Gastrocnemius medialis (tissue), 4 donors: ENCODE results near the gene KCNIP1.

Experiments
- POLR2A ChIP-seq, 2 donors: fragments of 450-650 bp; IDR thresholded peaks; one replicate each; pipeline ENCODE4 v1.6.1; 2017; ENCODE audit warnings: antibody characterized with exemption in 2 of 2, mild to moderate bottlenecking in 2 of 2, moderate library complexity in 2 of 2
- TF ChIP-seq, protein P1 (sequence below), 5 experiments: fragments of 450-650 bp in 3 of 5; fragments of 200-600 bp in 2 of 5; sonication (generic) in 2 of 5; IDR thresholded peaks in 4 of 5; conservative IDR thresholded peaks in 1 of 5; 1 replicate in 4 of 5; 2 replicates in 1 of 5; pipeline ENCODE4 v1.5.1; 2016 to 2019; ENCODE audit warnings: antibody characterized with exemption in 5 of 5, mild to moderate bottlenecking in 3 of 5, moderate library complexity in 3 of 5

DNA sequence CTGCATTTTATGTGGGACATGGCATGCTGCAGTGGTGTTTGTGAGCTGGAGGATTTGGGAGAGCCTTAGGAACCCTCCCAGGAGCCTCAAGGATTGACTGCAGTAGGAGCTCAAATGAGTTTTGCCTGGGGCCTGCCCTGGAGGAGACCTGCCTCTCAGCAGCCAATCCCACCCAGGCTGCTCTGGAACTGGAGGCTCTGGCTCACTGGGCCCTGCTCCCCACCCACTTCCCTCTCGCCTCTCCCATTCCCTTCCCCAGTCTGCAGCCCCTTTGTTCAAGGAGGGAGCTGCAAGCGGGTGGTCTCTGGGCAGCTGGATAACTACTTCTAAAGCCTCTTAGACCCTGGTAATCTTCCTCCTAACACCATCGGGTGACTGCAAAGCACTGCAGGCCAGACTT is 24.2 kb downstream of the KCNIP1 start:
- no peak for TF ChIP-seq POLR2A (IDR thresholded peaks at IDR 0.05)
- TF ChIP-seq, protein P1, sequence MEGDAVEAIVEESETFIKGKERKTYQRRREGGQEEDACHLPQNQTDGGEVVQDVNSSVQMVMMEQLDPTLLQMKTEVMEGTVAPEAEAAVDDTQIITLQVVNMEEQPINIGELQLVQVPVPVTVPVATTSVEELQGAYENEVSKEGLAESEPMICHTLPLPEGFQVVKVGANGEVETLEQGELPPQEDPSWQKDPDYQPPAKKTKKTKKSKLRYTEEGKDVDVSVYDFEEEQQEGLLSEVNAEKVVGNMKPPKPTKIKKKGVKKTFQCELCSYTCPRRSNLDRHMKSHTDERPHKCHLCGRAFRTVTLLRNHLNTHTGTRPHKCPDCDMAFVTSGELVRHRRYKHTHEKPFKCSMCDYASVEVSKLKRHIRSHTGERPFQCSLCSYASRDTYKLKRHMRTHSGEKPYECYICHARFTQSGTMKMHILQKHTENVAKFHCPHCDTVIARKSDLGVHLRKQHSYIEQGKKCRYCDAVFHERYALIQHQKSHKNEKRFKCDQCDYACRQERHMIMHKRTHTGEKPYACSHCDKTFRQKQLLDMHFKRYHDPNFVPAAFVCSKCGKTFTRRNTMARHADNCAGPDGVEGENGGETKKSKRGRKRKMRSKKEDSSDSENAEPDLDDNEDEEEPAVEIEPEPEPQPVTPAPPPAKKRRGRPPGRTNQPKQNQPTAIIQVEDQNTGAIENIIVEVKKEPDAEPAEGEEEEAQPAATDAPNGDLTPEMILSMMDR (IDR thresholded peaks at IDR 0.05 in 4 of 5, conservative IDR thresholded peaks at IDR 0.05 in 1 of 5), result no peak
